ENCODE results near the gene GSTP1. TPM values are rescaled to one million over a fixed set of nuclear protein-coding genes. Genes with fewer than 3 reads are reported as not detected.

GSTP1 gene
- total RNA-seq, 1 experiment from 2014 or later, result 893 TPM

- ATAC-seq (no peak), DNase-seq (ENCODE audit: low read depth, low spot score) (no peak)
- Histone ChIP-seq H3K4me1 (ENCODE audit: control insufficient read depth in 1 of 2, insufficient read depth in 2 of 2, low read length in 2 of 2) (no peaks in the 10 kb centered on the region), H4K20me1 (ENCODE audit: insufficient read depth) (no peaks in the 10 kb centered on the region), H3K9me3 (ENCODE audit: control insufficient read depth in 1 of 2, insufficient read depth in 1 of 2, low read depth in 1 of 2, low read length in 2 of 2) (no peaks in the 10 kb centered on the region), H3K27ac (ENCODE audit: low read depth, low read length) (no peak overlapping the region), H3K9me2 (ENCODE audit: insufficient read depth) (no peaks in the 10 kb centered on the region), H3K9ac (ENCODE audit: low read length) (no peak overlapping the region), H3K4me2 (ENCODE audit: low read length) (no peak overlapping the region), H3K79me2 (ENCODE audit: insufficient read depth, low read length) (no peaks in the 10 kb centered on the region), H3K4me3 (replicated peaks in 1 of 2; ENCODE audit: low read depth in 1 of 2, low read length in 2 of 2) (no peak overlapping the region), H2AFZ (ENCODE audit: low read depth, low read length, poor library complexity, severe bottlenecking) (no peak overlapping the region), H3K27me3 (ENCODE audit: insufficient read depth, low read length) (no peaks in the 10 kb centered on the region), H3K36me3 (ENCODE audit: control insufficient read depth in 1 of 2, insufficient read depth in 2 of 2, low read length in 2 of 2) (no peaks in the 10 kb centered on the region)
- TF ChIP-seq POLR2A (IDR thresholded peaks at IDR 0.05; ENCODE audit: borderline replicate concordance, extremely low read depth, insufficient read depth, insufficient read length) (no peak), EZH2phosphoT487 (IDR thresholded peaks at IDR 0.05; ENCODE audit: borderline replicate concordance) (no peak), EGR1 (IDR thresholded peaks at IDR 0.05; ENCODE audit: low read depth) (no peak), RAD21 (IDR thresholded peaks at IDR 0.05; ENCODE audit: low read depth) (no peak), CEBPB (IDR thresholded peaks at IDR 0.05; ENCODE audit: low read depth) (no peak), ZFX (IDR thresholded peaks at IDR 0.05) (no peak), EZH2 (IDR thresholded peaks at IDR 0.05) (no peak), SRF (IDR thresholded peaks at IDR 0.05; ENCODE audit: low read depth) (no peak)
- RAD21 ChIA-PET (ENCODE audit: low non-redundant PET in 1 of 2, low total read pairs in 2 of 2, uncharacterized antibody in 2 of 2, unreplicated experiment in 2 of 2), result no interaction called here
- intact Hi-C loops (cut with micrococcal nuclease), result no loop called here
- CTCF ChIA-PET, result interaction anchor here (0.8 kb wide), 1 partner anchor 10 kb away, joined by 3 read pairs; no protein-coding TSS in a partner anchor
- no TSS peak for BruUV-seq (replicated peaks)
- POLR2A ChIA-PET, result interaction anchor here (2.4 kb wide), 1 partner anchor 11 kb away, joined by 8 read pairs; the partner anchor contains the start of gene GSTP1
Observed at GRCh38 chr11:67594480-67594879, 10.9 kb downstream of the GSTP1 start.

- H4K20me1 ChIP-seq (ENCODE audit: insufficient read depth), result no peaks in the 10 kb centered on the region
- no peaks in the 10 kb centered on the region for H3K36me3 ChIP-seq (ENCODE audit: control insufficient read depth in 1 of 2, insufficient read depth in 2 of 2, low read length in 2 of 2)
- DNase-seq (ENCODE audit: low read depth, low spot score) (no peak), ATAC-seq (no peak)
- no peak overlapping the region for H3K4me3 ChIP-seq (replicated peaks in 1 of 2; ENCODE audit: low read depth in 1 of 2, low read length in 2 of 2)
- ChIA-PET POLR2A (no interaction called here), CTCF (interaction anchor here (1.3 kb wide), 1 partner anchor 33 kb away, joined by 3 read pairs; the partner anchor contains the start of gene NUDT8), RAD21 (ENCODE audit: low non-redundant PET in 1 of 2, low total read pairs in 2 of 2, uncharacterized antibody in 2 of 2, unreplicated experiment in 2 of 2) (no interaction called here)
- TF ChIP-seq, protein P1, sequence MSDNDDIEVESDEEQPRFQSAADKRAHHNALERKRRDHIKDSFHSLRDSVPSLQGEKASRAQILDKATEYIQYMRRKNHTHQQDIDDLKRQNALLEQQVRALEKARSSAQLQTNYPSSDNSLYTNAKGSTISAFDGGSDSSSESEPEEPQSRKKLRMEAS (IDR thresholded peaks at IDR 0.05), result no peak
- TF ChIP-seq SIN3A (IDR thresholded peaks at IDR 0.05; ENCODE audit: low read depth) (no peak), JUND (IDR thresholded peaks at IDR 0.05) (no peak), EGR1 (IDR thresholded peaks at IDR 0.05; ENCODE audit: low read depth) (no peak), ZFX (IDR thresholded peaks at IDR 0.05) (no peak), POLR2A (IDR thresholded peaks at IDR 0.05; ENCODE audit: borderline replicate concordance, extremely low read depth, insufficient read depth, insufficient read length) (no peak), CTCF (IDR thresholded peaks at IDR 0.05 in 2 of 3, conservative IDR thresholded peaks at IDR 0.05 in 1 of 3; ENCODE audit: borderline replicate concordance in 1 of 3, insufficient read depth in 1 of 3, low read depth in 2 of 3, low read length in 2 of 3) (no peak), RAD21 (IDR thresholded peaks at IDR 0.05; ENCODE audit: low read depth) (no peak)
- TF ChIP-seq, protein P2, sequence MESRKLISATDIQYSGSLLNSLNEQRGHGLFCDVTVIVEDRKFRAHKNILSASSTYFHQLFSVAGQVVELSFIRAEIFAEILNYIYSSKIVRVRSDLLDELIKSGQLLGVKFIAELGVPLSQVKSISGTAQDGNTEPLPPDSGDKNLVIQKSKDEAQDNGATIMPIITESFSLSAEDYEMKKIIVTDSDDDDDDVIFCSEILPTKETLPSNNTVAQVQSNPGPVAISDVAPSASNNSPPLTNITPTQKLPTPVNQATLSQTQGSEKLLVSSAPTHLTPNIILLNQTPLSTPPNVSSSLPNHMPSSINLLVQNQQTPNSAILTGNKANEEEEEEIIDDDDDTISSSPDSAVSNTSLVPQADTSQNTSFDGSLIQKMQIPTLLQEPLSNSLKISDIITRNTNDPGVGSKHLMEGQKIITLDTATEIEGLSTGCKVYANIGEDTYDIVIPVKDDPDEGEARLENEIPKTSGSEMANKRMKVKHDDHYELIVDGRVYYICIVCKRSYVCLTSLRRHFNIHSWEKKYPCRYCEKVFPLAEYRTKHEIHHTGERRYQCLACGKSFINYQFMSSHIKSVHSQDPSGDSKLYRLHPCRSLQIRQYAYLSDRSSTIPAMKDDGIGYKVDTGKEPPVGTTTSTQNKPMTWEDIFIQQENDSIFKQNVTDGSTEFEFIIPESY (IDR thresholded peaks at IDR 0.05; ENCODE audit: extremely low read depth, insufficient replicate concordance, low read length), result no peak
- intact Hi-C loops (cut with micrococcal nuclease), result no loop called here
- BruUV-seq (replicated peaks), result no TSS peak
- no peaks in the 10 kb centered on the region for H3K9me2 ChIP-seq (ENCODE audit: insufficient read depth)
- H3K27me3 ChIP-seq (ENCODE audit: insufficient read depth, low read length), result no peaks in the 10 kb centered on the region
- H3K4me2 ChIP-seq (ENCODE audit: low read length), result no peak overlapping the region
- H3K27ac ChIP-seq (ENCODE audit: low read depth, low read length), result no peak overlapping the region
- H2AFZ ChIP-seq (ENCODE audit: low read depth, low read length, poor library complexity, severe bottlenecking), result no peak overlapping the region
- H3K9me3 ChIP-seq (ENCODE audit: control insufficient read depth in 1 of 2, insufficient read depth in 1 of 2, low read depth in 1 of 2, low read length in 2 of 2), result no peaks in the 10 kb centered on the region
- H3K9ac ChIP-seq (ENCODE audit: low read length), result no peak overlapping the region
- H3K79me2 ChIP-seq (ENCODE audit: insufficient read depth, low read length), result no peaks in the 10 kb centered on the region
- H3K4me1 ChIP-seq (ENCODE audit: control insufficient read depth in 1 of 2, insufficient read depth in 2 of 2, low read length in 2 of 2), result no peaks in the 10 kb centered on the region
Observed at GRCh38 chr11:67596753-67597300, 13.2 kb downstream of the GSTP1 start.

Data from HCT116 (cell line).